SK-MEL-5 (cell line): Measurements from ENCODE around the gene NKAIN2. TPM values are rescaled to one million over a fixed set of nuclear protein-coding genes. Genes with fewer than 3 reads are reported as not detected.
"Not testable (repeated sequence)": the region's sequence is repeated elsewhere in the genome, so short reads cannot be mapped to it uniquely, and the experiment has no call there.

Source experiments
- DNase-seq: peaks from one replicate; pipeline ENCODE4 v3.0.0-alpha.2; 2016; ENCODE audit warnings: low read depth, low spot score
- in situ Hi-C: cut with HindIII; loops from 2 replicates; pipeline ENCODE4 v1.10.0; 2016; ENCODE audit warnings: low sequenced_read_pairs, high pct_unique_total_duplicates, low pct_unique_long_range_greater_than_20kb
- total RNA-seq: library from RNA; depleted of rRNA; stranded (reverse); fragments of >200 nt; shearing (Covaris generic); gene quantifications from 2 replicates; pipeline ENCODE4 v1.2.3, GENCODE V29; 2014

Gene NKAIN2
- total RNA-seq, 1 experiment from 2014 or later = not detected

DNA sequence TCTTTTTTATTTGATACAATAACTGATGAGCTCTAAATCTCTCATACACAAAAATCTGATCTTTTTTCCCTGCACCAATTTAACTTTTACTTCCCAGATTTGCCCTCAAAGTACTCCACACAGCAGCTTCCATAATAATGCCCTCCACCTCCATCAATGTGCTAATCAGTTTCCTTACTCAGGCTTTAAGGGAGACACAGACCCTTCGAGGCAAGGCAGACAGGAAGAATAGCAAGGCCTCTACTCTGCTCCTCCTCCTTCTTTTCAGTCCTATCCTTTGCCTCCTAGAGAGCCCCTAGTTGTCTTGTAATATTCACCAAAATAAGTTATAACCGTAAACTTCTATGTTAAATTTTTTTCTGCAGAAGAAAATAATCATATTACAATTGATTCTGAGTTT, 713.7 kb downstream of the NKAIN2 start:
- no peak for DNase-seq
- in situ Hi-C loops = no loop called here

DNA sequence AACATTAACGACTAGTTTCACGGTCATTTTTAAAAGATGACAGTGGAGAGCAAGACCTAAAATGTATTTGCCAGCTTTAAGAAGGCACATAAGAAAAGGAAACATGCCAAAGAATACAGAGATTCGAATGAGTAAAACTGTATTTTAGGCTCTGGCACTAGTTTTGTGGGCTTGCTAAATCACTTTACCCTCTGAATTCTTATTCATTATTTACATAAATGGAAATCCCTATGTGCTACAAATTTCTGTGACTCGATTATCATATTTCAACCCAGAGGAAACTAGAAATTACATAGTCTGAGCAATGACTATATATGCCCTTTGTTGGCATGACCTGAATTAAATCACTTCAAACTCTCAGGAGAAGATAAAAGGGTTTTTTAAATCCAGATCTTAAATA, 716.8 kb downstream of the NKAIN2 start:
- in situ Hi-C loops = no loop called here
- DNase-seq = no peak

DNA sequence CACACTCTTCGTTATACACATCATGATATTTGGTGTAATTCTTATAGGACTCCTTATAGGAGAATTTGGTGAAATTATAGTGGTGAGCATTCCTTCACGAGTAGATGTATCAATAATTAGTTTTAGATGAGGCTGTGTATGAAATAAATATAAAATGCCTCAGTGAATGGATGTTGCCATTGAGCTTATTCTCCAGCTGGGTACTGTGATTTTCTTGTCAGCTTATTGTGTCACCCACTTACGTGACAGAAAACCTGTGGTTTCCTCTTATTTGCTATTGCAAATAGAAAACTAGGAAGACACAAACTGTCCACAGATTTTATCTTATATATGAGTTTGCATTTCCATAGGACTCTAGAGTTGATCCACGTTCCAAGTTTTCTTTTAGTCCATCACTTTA, 718.7 kb downstream of the NKAIN2 start:
- DNase-seq = no peak
- in situ Hi-C loops = no loop called here

DNA sequence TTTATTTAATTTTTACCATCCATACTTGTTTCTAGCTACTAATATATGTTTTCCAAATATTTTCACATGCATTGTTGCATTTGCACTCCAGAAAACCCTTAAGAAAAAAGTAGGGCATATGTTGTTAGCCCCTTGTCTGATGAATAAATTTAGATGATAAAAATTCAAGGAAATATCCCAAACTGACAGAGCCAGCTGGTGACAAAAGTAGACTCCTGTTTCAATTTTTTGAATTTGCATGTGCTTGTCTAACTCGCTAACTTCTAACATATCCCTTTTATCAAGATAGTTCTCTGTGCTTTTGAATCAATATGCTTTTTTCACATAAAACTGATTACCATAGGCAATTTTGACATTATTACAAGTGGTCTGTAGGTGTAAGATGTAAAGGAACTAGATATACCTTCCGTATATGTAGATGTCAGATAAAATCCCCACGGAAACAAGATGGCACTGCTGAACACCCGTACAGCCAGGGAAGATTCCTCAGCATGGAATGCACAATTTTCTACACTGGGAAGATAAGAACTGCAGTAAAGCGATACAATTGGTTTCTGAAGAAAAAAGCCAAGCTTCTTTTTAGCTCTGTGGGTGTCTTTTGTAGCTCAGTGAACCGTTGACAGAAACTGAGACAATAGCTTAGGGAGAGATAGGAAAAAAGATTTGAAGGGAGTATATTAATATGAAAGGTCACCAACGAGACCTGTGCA, 721.0 kb downstream of the NKAIN2 start:
- DNase-seq = no peak
- in situ Hi-C loops = no loop called here

DNA sequence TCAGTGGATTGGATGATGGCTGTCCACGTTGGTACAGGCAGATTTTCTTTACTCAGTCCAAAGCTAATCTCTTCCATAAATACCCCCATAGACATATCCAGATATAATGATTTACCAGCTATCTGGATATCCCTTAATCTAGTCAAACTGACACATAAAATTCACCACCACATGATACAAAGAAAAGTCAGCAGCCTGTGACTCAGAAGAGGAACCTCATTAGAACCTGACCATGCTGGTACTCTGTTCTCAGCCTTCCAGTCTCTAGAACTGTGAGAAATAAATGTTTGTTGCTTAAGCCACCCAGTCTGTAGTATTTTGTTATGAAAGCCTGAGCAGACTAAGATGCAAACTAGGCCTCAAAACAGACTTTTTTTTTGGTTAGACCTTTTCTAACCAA, 727.3 kb downstream of the NKAIN2 start:
- no peak for DNase-seq
- in situ Hi-C loops = no loop called here

DNA sequence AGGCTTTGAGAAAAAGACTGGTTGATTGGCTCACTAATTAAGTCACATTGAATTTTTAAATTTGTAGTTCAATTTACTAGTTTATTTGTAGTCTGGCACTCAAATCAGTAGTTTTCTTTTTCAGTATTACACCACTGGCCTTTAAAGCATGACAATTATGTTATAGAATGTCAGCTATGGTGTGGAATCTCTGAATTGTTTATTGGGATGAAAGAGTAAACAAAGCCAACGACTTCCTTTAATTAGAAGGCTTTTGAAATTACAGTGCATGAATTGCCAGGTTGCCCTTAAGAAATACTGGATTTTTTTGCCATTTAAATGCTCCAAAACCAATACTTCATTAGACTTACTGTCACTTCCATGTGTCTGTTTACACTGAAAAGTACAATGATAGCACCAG, 731.6 kb downstream of the NKAIN2 start:
- no peak for DNase-seq
- in situ Hi-C loops = no loop called here

DNA sequence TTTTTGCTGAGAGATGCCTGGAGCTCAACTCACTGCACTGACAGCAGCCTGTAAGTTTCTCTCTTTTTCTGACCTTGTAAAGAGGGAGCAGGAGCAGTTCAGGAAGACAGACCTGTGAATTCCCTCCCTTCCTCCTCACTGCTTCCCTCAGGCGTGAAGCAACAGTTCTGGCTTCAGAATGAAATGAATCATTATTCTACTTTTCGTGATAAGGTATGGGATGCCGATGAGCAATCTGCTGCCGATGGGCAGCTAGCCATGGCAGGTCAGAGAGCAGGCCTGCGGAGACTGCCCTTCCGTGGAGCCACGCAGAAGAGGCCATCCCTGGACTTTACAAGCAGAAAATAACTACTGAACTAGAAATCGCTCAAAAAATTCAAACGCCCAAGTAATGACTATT, 732.1 kb downstream of the NKAIN2 start:
- in situ Hi-C loops = no loop called here
- peak; percentile 57 for DNase-seq

DNA sequence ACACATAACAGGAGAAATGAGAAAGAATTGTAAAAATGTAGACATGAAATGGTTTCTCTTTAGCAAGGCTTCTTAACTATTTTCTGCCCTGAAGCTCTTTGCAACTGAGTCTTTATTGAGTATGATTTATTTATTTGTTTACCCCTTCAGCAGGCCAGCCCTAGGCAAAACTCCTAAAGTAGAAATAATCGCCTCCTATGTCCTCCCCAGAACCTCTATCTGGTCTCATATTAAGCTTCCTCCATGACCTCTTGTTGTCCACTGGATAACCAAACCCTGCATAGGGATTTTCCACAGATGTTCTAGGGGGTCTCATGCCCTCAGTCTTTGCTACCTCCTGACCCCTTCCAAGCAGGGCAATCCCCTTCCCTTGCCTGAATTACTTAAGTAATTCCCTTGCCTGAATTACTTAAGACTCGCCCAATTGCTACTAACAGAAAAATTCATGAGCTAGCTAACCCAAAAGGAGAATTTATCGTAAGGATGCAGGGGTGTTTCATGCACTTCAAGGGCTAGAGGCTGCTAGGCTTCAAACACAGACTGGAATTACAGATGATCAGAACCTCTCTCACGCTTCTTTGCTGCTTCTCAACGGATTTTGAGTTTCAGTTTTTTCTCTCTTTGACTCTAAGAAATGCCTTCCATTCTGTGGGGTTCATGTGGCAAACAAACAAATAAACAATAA, 732.6 kb downstream of the NKAIN2 start:
- in situ Hi-C loops = no loop called here
- DNase-seq = no peak

DNA sequence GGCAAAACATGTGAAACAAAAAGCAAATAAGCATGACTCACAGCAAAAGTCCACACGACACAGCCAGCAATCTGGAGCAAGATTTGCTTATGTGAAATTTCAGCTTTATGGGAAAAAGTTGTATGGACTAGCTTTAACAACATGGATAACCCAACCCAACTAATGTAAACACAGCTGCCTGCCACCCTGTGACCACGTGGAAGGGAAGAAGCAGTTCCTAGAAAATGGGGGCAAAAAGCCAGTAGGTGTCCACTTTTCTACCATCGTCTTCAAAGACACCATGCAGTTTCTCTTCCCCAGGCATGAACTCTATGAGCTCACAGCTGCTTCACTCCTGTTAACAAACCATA, 733.2 kb downstream of the NKAIN2 start:
- no peak for DNase-seq
- in situ Hi-C loops = no loop called here

DNA sequence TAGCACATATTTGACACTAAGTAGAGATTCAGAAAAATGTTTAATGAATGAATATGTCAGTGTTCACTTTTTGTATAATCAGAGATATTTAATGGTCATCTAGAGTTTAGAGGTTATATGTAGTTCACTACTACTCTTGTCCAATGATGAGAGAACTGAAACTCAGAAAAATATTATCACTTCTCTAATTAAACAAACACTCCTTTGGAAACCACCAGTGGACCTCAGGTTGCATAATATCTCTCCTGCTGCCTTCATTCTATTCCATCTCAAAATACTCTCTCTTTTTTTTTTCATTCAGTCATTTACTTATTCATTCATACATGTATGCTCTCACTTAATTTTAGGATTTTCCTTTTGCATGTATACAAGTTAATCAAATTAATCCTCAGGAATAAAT, 735.4 kb downstream of the NKAIN2 start:
- DNase-seq = no peak
- in situ Hi-C loops = no loop called here

DNA sequence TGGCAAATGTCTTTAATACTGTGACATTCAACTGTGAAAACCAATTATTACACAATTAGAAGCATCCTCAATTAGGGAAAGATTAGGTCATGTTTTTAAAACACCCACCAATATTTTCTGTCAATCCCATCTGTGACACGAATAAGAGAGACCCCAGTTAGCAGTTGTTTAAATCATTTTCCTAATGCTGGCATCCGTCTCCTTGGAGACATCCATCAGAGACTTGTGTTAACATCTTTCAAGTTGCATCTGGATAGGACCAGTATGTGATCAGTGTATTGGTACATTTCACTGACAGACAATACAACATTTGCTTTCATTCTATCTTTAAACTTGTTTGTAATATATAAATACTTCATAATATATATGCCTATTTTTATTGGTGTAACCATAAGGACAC, 737.9 kb downstream of the NKAIN2 start:
- in situ Hi-C loops = no loop called here
- DNase-seq = no peak

DNA sequence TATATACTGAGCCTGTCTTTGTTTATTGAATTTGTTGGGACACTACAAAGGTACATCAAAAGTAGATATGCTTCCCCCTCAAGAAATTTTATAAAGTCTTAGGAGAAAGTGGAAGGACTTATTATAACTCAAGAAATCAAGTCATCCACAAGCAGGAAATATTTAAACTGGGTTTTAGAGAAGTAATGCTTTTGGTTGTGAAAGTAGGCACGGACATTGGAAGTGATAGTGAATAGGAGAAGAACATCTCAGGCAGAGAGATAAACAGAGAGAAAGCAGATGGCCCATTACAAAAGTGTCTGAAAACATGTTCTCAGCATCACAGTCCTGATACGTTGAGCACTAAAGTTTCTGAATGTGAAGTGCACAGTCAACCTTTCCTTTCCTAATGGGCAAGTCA, 742.9 kb downstream of the NKAIN2 start:
- in situ Hi-C loops = no loop called here
- DNase-seq = no peak

DNA sequence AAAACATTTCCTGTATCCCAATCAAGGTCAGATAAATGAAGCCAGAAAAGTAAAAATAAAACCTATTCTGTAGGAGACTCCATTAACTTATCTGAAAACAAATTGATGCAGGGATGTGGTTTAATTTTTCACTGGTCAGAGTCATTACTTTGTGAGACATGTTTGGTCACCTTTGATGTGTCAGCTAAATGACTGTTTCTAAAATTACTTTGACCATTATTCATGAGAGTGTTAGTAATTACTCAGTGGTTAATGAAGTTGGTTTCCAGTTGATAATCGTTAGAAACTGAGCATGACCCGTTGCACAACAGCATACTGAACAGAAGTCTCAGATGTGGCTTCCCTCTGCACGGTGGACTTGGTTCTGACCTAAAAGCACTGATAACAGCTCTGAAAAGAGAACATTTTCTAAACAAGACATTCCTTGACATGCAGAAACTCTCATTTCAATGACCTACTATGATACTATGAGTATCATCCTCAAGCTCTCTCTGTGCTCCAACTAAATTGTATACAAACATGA, 748.1 kb downstream of the NKAIN2 start:
- DNase-seq = no peak
- in situ Hi-C loops = no loop called here

DNA sequence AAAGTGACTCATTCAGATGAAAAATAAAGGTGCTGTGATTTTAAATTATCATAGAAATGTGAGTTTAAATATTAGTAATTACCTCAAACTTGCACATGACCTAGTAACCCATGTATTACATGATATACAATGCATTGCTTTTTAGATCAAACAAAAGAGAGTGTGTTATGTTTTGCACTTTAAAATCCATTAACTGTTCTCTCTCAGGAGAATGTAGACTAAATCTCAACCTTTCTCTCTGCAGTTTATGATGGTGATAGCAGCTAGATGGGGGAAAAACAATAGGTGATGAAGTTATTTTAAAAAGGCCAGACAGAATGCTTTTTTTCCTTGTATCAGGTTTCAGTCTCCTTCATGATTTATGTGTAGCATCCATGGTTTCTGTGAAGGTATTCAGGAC, 754.2 kb downstream of the NKAIN2 start:
- in situ Hi-C loops = no loop called here

DNA sequence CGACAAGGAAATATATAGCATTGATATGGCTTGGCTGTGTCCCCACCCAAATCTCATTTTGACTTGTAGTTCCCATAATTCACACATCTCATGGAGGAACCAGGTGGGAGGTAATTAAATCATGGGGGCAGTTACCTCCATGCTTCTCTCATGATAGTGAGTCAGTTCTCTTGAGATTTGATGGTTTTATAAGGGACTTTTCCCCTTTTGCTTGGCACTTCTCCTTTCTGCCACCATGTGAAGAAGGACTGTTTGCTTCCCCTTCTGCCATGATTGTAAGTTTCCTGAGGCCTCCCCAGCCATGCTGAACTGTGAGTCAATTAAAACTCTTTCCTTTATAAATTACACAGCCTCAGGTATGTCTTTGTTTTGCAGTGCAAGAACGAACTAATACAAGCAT, 756.4 kb downstream of the NKAIN2 start:
- in situ Hi-C loops, DNase-seq: not testable (repeated sequence)

More for the DNA sequence above, 754.2 kb downstream of the NKAIN2 start:
- no peak for DNase-seq

DNA sequence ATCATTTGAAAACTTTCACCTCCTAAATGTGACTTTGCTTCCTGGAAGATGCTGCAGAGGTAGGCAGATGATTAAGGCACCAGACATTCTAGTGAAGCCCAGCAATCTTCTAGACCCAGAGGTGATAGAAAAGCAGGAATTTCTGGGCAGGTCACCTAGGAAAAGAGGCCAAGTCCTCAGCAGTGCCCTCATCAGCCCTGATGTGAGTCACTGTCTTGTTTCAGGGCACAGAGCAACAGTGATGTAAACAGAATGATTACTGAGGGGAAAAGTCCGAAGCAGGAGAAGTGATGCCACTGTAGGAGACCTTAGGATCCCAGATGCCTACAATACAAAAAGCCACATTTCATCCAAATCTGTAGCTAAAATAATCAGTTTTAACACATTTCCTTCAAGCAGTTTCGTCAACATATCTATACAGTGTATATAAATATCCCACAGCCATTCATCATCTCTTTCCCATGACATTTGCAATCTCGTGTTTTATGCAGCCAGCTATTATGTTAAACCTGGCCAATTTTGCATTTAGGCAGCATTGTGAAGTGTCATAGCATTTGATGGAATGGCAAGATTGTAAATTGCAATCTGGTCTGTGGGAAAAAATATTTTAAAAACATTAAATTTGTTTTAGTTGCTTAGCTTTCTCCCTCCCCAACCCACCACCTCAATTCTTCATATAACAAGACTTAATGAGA, 757.4 kb downstream of the NKAIN2 start:
- DNase-seq = no peak

DNA sequence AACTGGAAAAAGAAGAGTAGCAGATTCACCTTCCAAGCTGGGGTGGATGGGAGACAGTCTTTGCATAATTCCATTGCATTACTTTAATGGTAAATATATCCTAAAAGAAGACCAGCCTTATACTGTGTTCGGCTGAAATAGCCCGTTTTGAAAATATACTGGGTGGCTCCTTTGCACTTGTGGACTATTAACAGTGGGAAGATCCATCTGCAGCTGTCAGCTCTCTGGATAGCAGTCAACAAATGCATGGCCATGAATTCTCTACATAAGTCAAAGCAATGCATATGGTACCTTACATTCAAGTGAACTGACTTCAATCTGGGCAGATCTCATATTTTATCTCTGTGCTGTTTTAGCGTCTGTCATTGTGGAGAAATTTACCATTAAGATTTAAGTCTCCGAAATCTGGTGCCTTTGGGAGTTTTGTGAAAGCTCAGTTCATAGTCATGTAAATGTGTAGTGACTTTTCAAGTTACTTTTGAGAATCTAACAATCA, 758.0 kb downstream of the NKAIN2 start:
- in situ Hi-C loops = no loop called here
- no peak for DNase-seq

More for the DNA sequence above, 757.4 kb downstream of the NKAIN2 start:
- in situ Hi-C loops = no loop called here

DNA sequence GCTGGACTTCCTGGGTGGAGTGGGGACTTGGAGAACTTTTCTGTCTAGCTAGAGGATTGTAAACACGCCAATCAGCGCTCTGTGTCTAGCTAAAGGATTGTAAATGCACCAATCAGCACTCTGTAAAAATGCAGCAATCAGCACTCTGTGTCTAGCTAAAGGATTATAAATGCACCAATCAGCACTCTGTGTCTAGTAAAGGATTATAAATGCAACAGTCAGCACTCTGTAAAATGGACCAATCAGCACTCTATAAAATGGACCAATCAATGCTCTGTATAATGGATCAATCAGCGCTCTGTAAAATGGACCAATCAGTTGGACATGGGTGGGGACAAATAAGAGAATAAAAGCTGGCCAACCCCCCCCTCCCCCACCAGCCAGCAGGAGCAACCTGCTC, 760.5 kb downstream of the NKAIN2 start:
- DNase-seq, in situ Hi-C loops: not testable (repeated sequence)
